NCI-H1092 treated with DMSO at 0.1 percent for 48 hours (cell line): Measurements from ENCODE around the gene TAGLN.
A peak's percentile ranks its signal among the peaks of the same experiment; 100 is the strongest.
"Not testable (repeated sequence)": the region's sequence is repeated elsewhere in the genome, so short reads cannot be mapped to it uniquely, and the experiment has no call there.

ENCODE experiments used
- DNase-seq: peaks from one replicate; lab custom pipeline; 2025; lab: John Stamatoyannopoulos, UW

TAGLN gene

DNA sequence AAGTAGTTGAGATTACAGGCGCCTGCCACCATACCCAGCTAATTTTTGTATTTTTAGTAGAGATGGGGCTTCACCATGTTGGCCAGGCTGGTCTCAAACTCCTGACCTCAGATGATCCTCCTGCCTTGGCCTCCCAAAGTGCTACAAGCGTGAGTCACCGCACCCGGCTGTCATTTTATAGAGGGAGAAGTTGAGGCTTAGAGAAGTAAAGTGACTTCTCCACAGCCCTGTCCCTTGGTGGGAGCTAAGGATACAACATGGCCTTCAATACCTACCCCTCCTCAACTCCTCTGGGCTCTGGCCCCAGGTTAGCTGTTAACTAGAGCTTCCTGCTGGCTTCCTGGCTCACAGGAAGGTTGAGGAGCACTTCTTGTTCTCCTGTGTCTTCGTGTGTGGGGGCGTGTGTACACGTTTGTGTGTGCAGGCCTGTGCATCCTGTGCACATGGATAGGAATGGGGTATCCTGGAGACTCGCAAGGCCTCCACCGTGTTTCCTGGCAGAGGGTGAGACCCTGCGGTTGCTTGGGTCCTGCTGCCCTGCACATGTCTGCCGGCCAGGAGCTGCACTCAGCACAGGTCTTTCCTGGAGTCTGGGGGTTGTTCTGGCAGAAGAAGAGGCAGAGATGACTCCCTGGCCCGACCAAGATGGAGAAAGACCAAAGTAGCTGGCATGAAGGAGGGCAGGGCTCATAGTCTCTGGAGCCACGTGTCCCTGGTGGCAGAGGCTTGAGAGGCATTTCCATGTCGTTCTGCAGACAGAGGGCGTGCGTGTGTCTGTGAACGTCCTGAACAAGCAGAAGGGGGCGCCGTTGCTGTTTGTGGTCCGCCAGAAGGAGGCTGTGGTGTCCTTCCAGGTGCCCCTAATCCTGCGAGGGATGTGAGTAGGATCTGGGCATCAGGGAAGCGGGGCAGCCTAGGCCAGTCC is 18.2 kb upstream of the TAGLN start:
- DNase-seq: peak; percentile 67

DNA sequence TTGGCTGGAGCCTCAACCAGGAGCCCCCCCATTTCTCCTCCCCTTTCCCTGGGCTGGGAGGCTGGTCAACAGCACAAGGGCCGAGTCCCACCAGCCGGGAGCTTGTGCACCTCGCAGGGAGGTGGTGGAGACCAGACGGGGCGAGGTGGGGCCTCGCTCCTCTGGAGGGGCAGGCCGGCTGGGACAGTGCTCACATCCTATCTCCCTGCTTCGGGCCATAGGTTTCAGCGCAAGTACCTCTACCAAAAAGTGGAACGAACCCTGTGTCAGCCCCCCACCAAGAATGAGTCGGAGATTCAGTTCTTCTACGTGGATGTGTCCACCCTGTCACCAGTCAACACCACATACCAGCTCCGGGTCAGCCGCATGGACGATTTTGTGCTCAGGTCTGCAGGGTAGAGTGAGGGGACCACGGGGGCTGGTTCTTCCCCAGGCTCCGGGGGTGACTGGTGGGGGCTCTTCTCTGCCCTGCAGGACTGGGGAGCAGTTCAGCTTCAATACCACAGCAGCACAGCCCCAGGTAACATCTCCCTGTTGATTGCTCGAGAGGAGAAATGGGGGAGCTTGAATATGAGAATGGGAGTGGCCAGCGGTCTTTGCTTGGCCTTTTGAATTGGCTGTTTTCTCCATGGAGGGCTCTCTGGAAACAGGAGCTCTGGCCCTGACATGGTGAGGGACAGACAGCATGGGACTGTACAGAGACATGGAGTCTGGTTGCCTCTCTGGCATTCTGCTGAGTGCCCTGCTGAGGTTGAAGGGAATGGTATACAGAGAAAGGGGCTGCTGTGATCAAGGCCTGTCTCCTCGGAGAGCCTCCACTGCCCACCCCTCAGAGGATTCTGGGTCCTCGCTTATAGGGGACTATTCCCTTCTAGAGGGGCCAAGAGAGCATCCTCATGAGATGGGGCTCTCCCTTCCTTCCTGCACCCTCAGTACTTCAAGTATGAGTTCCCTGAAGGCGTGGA is 17.3 kb upstream of the TAGLN start:
- no peak for DNase-seq

GRCh38 chr11:117182551-117182935 is 16.6 kb upstream of the TAGLN start:
- no peak for DNase-seq

DNA sequence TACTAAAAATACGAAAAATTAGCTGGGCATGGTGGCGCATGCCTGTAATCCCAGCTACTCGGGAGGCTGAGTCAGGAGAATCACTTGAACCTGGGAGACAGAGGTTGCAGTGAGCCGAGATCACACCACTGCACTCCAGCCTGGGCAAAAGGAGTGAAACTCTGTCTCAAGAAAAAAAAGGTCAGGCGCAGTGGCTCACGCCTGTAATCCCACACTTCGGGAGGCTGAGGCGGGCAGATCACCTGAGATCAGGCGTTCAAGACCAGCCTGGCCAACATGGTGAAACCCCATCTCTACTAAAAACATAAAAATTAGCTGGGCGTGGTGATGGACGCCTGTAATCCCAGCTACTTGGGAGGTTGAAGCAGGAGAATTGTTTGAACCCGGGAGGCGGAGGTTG is 16.0 kb upstream of the TAGLN start:
- not testable (repeated sequence) for DNase-seq

GRCh38 chr11:117183724-117184349 is 15.3 kb upstream of the TAGLN start:
- no peak for DNase-seq

GRCh38 chr11:117185736-117186430 is 13.3 kb upstream of the TAGLN start:
- DNase-seq: no peak

DNA sequence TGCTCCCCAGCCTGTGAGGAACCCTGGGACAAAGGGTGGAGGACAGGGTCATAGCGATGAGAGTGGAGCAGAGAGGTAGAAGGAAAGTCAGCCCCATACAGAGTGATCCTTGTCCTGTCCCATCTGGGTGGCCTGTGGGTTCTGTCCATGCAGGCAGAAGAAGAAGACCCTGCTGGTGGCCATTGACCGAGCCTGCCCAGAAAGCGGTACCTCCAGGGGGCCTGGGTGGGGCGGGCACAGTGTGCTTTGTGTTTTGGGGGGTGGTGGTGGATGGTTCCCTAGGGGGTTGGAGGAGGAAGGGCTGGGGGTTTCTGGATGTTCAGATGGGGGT is 12.8 kb upstream of the TAGLN start:
- DNase-seq: no peak

DNA sequence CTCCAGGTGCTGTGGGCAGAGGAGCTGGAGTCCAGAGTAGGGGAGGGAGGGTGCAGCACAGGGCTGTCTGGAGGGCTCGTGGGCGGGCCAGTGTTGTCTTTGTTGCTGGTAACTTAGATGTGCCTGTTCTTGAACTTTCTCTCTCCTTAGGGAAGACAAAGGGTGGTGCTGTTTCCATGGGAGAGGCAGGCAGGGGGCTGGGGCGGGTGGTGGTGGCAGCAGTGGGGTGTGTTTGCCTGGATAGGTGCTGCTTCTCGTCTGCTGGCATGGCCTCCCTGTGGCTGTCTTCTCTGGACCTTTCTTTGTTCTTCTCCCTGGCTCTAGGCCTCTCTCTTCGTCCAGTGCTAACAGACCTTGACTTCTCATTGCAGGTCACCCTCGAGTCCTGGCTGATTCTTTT is 12.2 kb upstream of the TAGLN start:
- no peak for DNase-seq

- no peak for DNase-seq
Measured at GRCh38 chr11:117187428-117187798, 11.8 kb upstream of the TAGLN start.

DNA sequence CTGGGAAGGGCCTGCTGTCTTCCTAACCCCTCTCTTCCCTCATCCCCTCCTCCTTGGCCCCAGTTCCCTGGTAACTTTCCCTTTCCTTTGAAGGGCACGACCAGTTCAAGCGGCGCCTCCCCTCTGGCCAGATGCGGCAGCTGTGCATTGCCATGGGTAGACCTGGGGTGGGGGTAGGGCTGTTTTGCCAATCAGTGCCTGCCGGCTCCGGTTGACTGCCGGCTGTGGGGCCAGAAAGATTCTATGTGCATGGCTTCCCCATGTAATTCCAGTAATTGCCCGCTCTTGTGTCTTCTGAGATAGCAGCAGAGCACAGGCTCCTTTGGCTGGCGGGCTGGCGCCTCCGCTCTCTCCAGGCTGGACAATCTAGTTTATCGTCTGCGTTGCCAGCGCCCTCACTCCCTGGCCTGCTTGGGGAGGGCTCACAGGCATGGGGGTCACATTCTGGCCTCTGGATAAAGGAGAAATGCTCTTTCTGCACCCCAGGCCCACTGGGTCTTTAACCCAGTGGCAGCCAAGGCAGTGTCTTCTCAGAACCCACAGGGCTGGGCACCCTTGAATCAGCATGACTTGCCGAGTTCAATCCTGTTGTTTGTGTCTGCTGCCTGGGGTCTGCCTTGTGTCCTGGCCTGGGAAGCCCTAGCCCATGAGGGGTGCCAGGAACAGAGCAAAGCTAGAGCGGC is 11.2 kb upstream of the TAGLN start:
- no peak for DNase-seq

GRCh38 chr11:117188620-117189081 is 10.5 kb upstream of the TAGLN start:
- no peak for DNase-seq

DNA sequence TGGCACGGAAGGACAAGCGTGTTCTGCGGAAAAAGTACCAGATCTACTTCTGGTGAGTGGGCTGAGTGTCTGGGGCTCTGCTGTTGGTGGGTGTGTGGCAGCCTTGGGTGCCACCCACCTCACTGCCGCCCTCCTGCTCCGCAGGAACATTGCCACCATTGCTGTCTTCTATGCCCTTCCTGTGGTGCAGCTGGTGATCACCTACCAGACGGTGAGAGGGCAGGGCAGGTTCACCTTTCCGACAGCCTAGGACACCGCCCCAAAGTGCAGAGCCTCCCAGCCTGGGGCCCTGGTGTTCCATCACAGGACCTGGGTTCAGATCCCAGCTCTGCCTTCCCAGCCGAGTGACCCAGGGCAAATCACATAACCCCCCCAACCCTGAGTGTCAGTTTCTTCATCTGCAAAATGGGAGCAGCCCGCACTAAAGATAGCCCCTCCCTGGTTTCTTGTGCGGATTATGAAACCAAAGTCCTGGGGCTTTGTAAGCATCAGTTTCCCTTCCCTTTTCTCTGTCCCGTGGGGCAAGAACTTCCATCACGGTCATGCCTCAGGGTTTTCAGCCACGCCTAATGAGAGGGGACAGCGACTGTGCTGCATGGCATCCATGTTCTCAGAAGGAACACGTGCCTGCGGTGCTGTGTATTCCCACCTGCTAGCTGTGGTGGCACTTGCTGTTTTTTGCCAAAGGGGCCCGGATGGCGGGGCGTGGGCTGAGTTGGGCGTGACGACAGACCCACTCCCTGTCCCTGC is 9.8 kb upstream of the TAGLN start:
- DNase-seq: no peak

GRCh38 chr11:117189941-117190544 is 9.1 kb upstream of the TAGLN start:
- no peak for DNase-seq

DNA sequence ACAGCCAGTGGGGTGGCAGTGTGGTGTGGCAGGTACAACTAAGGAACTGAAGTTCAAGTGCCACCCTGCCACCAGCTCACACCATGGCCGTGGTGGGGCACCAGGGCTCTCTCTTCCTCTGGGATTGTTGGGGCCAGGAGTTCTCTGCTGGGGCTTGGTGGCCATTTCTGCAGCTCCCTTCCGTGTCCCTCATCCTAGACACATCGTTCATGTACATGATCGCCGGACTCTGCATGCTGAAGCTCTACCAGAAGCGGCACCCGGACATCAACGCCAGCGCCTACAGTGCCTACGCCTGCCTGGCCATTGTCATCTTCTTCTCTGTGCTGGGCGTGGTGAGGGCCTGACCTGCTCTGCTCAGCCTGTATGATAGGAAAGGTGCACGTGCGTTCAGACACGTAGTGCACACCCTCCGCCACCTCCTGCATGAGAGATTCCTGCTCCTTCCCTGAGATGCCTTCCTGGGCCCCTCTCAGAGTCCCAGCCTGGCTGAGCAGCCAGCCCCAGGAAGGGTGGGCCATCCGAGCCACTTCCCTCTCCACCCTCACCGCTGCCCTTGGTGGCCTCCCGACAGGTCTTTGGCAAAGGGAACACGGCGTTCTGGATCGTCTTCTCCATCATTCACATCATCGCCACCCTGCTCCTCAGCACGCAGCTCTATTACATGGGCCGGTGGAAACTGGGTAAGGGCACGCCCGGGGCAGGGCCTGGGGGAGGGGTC is 7.3 kb upstream of the TAGLN start:
- no peak for DNase-seq

DNA sequence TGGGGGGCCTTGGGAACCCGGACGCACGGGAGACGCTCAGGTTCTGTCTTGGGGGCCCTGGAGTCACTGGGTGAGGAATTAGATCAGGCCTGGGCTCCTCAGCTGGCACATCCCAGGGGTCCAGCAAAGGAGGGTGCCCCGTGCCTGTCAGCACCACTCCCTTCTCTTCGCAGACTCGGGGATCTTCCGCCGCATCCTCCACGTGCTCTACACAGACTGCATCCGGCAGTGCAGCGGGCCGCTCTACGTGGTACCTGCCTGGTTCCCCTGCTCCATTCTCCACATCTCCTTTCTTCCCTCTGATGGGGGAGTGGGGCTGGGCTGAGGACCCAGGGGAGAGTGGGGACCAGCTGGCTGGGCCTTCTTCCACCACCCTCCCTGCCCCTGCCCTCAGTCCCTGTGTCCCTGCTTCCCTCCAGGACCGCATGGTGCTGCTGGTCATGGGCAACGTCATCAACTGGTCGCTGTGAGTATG is 6.7 kb upstream of the TAGLN start:
- no peak for DNase-seq

GRCh38 chr11:117193130-117194020 is 5.8 kb upstream of the TAGLN start:
- DNase-seq: no peak

DNA sequence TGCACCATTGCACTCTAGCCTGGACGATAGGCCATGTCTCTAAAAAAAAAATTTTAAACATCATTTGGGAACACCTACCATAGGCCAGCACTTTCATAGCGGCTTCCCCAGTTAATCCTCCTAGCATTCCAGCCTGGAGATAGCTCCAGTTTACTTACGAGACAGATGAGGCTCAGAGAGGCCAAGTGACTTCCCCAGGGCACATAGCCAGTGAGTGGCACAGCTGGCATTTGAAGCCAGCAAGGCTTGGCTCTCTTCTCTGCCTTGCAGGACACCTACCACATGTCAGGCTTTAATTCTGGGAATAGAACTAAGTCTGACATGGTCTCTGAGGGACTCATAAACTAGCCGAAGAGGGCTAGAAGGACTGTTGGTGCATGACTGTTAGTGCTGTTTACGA is 4.9 kb upstream of the TAGLN start:
- no peak for DNase-seq

- no peak for DNase-seq
Measured at GRCh38 chr11:117195258-117195657, 3.9 kb upstream of the TAGLN start.
